ENCODE measurements around the gene MAP2K4. TPM values are rescaled to one million over a fixed set of nuclear protein-coding genes. Genes with fewer than 3 reads are reported as not detected.
"Not testable (repeated sequence)": the region's sequence is repeated elsewhere in the genome, so short reads cannot be mapped to it uniquely, and the experiment has no call there.

MAP2K4 gene
- total RNA-seq, 1 donor from 2014 or later: 35.4 TPM

- Mint-ChIP-seq H3K9me3 (ENCODE audit: unreplicated experiment) (no peaks in the 10 kb centered on the region), H3K4me1 (ENCODE audit: low read depth, unreplicated experiment) (no peaks in the 10 kb centered on the region), H3K4me3 (ENCODE audit: unreplicated experiment) (no peak overlapping the region), H3K27ac (ENCODE audit: unreplicated experiment) (no peak overlapping the region), H3K36me3 (ENCODE audit: unreplicated experiment) (peaks cover 13% of the 10 kb centered on the region), H3K27me3 (ENCODE audit: unreplicated experiment) (no peaks in the 10 kb centered on the region)
- DNase-seq: no peak
- TF ChIP-seq CTCF (IDR thresholded peaks at IDR 0.05; ENCODE audit: partially characterized antibody, unreplicated experiment): no peak
These were observed 115.6 kb downstream of the MAP2K4 start for GRCh38 chr17:12136243-12136642.

- Mint-ChIP-seq H3K9me3 (ENCODE audit: unreplicated experiment) (no peaks in the 10 kb centered on the region), H3K4me3 (ENCODE audit: unreplicated experiment) (no peak overlapping the region), H3K27me3 (ENCODE audit: unreplicated experiment) (no peaks in the 10 kb centered on the region), H3K27ac (ENCODE audit: unreplicated experiment) (no peak overlapping the region), H3K4me1 (ENCODE audit: low read depth, unreplicated experiment) (no peaks in the 10 kb centered on the region), H3K36me3 (ENCODE audit: unreplicated experiment) (peaks cover 13% of the 10 kb centered on the region)
- TF ChIP-seq CTCF (IDR thresholded peaks at IDR 0.05; ENCODE audit: partially characterized antibody, unreplicated experiment): no peak
- DNase-seq: no peak
These were observed 116.0 kb downstream of the MAP2K4 start for GRCh38 chr17:12136646-12137045.

GRCh38 chr17:12137859-12138258, 117.2 kb downstream of the MAP2K4 start:
- H3K9me3 Mint-ChIP-seq (ENCODE audit: unreplicated experiment): no peaks in the 10 kb centered on the region
- TF ChIP-seq CTCF (IDR thresholded peaks at IDR 0.05; ENCODE audit: partially characterized antibody, unreplicated experiment): no peak
- DNase-seq: no peak
- H3K4me1 Mint-ChIP-seq (ENCODE audit: low read depth, unreplicated experiment): peaks cover 4% of the 10 kb centered on the region
- H3K36me3 Mint-ChIP-seq (ENCODE audit: unreplicated experiment): peaks cover 13% of the 10 kb centered on the region
- H3K4me3 Mint-ChIP-seq (ENCODE audit: unreplicated experiment): no peak overlapping the region
- H3K27me3 Mint-ChIP-seq (ENCODE audit: unreplicated experiment): no peaks in the 10 kb centered on the region
- no peak overlapping the region for H3K27ac Mint-ChIP-seq (ENCODE audit: unreplicated experiment)

- Mint-ChIP-seq H3K27me3 (ENCODE audit: unreplicated experiment) (no peaks in the 10 kb centered on the region), H3K36me3 (ENCODE audit: unreplicated experiment) (peaks cover 13% of the 10 kb centered on the region), H3K9me3 (ENCODE audit: unreplicated experiment) (no peaks in the 10 kb centered on the region), H3K4me1 (ENCODE audit: low read depth, unreplicated experiment) (peaks cover 12% of the 10 kb centered on the region), H3K4me3 (ENCODE audit: unreplicated experiment) (no peak overlapping the region), H3K27ac (ENCODE audit: unreplicated experiment) (no peak overlapping the region)
- no peak for DNase-seq
- TF ChIP-seq CTCF (IDR thresholded peaks at IDR 0.05; ENCODE audit: partially characterized antibody, unreplicated experiment): no peak
These were observed 120.0 kb downstream of the MAP2K4 start for GRCh38 chr17:12140685-12141084.

GRCh38 chr17:12162187-12162586, 141.5 kb downstream of the MAP2K4 start:
- H3K9me3 Mint-ChIP-seq (ENCODE audit: unreplicated experiment); H3K27ac Mint-ChIP-seq (ENCODE audit: unreplicated experiment); H3K4me3 Mint-ChIP-seq (ENCODE audit: unreplicated experiment); H3K4me1 Mint-ChIP-seq (ENCODE audit: low read depth, unreplicated experiment); DNase-seq; H3K27me3 Mint-ChIP-seq (ENCODE audit: unreplicated experiment): not testable (repeated sequence)
- peaks cover 20% of the 10 kb centered on the region for H3K36me3 Mint-ChIP-seq (ENCODE audit: unreplicated experiment)

- DNase-seq: no peak
- no peak overlapping the region for H3K27ac Mint-ChIP-seq (ENCODE audit: unreplicated experiment)
- peaks cover 14% of the 10 kb centered on the region for H3K36me3 Mint-ChIP-seq (ENCODE audit: unreplicated experiment)
- no peak for TF ChIP-seq CTCF (IDR thresholded peaks at IDR 0.05; ENCODE audit: partially characterized antibody, unreplicated experiment)
- peaks cover 4% of the 10 kb centered on the region for H3K9me3 Mint-ChIP-seq (ENCODE audit: unreplicated experiment)
- peaks cover 2% of the 10 kb centered on the region for H3K27me3 Mint-ChIP-seq (ENCODE audit: unreplicated experiment)
- H3K4me3 Mint-ChIP-seq (ENCODE audit: unreplicated experiment): no peak overlapping the region
- no peaks in the 10 kb centered on the region for H3K4me1 Mint-ChIP-seq (ENCODE audit: low read depth, unreplicated experiment)
These were observed 143.4 kb downstream of the MAP2K4 start for GRCh38 chr17:12164085-12164484.
